ENCODE data around the gene MT2A. TPM values are rescaled to one million over a fixed set of nuclear protein-coding genes. Genes with fewer than 3 reads are reported as not detected.

The MT2A gene
- total and polyA plus RNA-seq, 7 experiments from 2014 or later = 15.0 to 435 (median 40.7) TPM

DNA sequence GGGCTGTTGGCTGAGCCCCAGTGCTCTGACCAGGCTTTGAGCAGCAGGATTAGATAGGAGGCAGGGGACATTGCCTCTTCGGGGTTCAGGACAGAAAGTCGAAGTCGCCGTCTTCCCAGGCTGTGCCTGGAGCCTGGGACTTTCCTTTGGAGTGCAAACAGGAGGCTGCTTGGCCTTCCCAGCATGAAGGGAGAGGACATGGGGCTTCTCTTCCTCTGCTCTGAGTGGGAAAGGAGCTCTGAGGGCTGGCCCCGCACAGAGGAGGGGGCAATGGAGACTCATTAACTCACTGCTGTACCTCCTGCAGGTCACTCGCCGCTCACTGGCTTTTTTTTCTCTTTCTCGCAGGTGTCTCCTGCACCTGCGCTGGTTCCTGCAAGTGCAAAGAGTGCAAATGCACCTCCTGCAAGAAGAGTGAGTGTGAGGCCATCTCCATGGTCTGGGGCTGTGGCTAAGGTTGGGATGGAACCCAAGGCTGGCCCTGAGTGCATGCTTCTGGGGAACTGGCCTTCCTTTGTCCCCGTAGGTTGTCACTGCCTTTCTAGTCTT, 50.0 kb downstream of the MT2A start:
- ChIA-PET CTCF (no interaction called here), POLR2A (interaction anchor here (1.1 to 3.5 kb wide), 3 partner anchors 18 to 50 kb away, joined by 3 to 19 read pairs (median 5); partner anchors contain the start of genes MT1X and MT2A)
- Mint-ChIP-seq H3K9me3 (no peaks in the 10 kb centered on the region), H3K4me3 (peak overlapping the region; percentile 79 to 99 (median 94)), H3K36me3 (peaks cover 0 to 6% (median 0%) of the 10 kb centered on the region in 5 donors), H3K27me3 (peaks cover 0 to 18% (median 2%) of the 10 kb centered on the region in 5 donors), H3K4me1 (peaks cover 18 to 50% (median 30%) of the 10 kb centered on the region in 7 donors), H3K27ac (peak overlapping the region; percentile 67 to 97 (median 93))
- H3K9me3 ChIP-seq (ENCODE audit: control insufficient read depth in 2 of 3, low read length in 3 of 3) = no peaks in the 10 kb centered on the region
- peak overlapping the region; percentile 64 for H3K27ac ChIP-seq (ENCODE audit: low read depth, low read length)
- peak overlapping the region; percentile 91 for H3K4me3 ChIP-seq (ENCODE audit: low read length)
- no peaks in the 10 kb centered on the region for H3K36me3 ChIP-seq (ENCODE audit: control insufficient read depth in 2 of 3, insufficient read depth in 3 of 3, low read length in 3 of 3)
- intact Hi-C loops (cut with micrococcal nuclease) = no loop called here
- ATAC-seq (no peak), DNase-seq (no peak)
- H3K27me3 ChIP-seq (ENCODE audit: control insufficient read depth in 2 of 2, insufficient read depth in 2 of 2, low read length in 2 of 2) = no peaks in the 10 kb centered on the region
- H3K4me1 ChIP-seq (ENCODE audit: control insufficient read depth in 2 of 2, insufficient read depth in 2 of 2, low read length in 2 of 2) = peaks cover 7 to 12% of the 10 kb centered on the region in 2 donors

Other genes with a start within 250 kb of the MT2A start
- 10 to 100 TPM; 45.5 to 83.3 (median 62.0) TPM for gene AMFR, start 183.0 kb upstream of the MT2A start, total RNA-seq
- 10 to 100 TPM; 35.7 to 37.2 TPM for gene AMFR, start 183.0 kb upstream of the MT2A start, polyA plus RNA-seq
- gene NUDT21, start 157.3 kb upstream of the MT2A start, total RNA-seq = 100 to 1,000 TPM in 2 of 5 experiments, 10 to 100 TPM in 3; 74.0 to 191 (median 97.5) TPM
- 10 to 100 TPM; 63.9 to 65.6 TPM for gene NUDT21, start 157.3 kb upstream of the MT2A start, polyA plus RNA-seq
- 10 to 100 TPM; 23.8 to 51.8 (median 42.1) TPM for gene OGFOD1, start 157.0 kb upstream of the MT2A start, total RNA-seq
- 100 to 1,000 TPM in 1 of 2 donors, 10 to 100 TPM in 1; 98.5 to 106 TPM for gene OGFOD1, start 157.0 kb upstream of the MT2A start, polyA plus RNA-seq
- 100 to 1,000 TPM in 2 of 5 experiments, 10 to 100 TPM in 3; 14.7 to 130 (median 84.0) TPM for gene BBS2, start 88.6 kb upstream of the MT2A start, total RNA-seq
- 10 to 100 TPM; 43.1 to 55.4 TPM for gene BBS2, start 88.6 kb upstream of the MT2A start, polyA plus RNA-seq
- gene MT4, start 43.5 kb upstream of the MT2A start, total RNA-seq = not detected
- not detected for gene MT4, start 43.5 kb upstream of the MT2A start, polyA plus RNA-seq
- 1 to 10 TPM in 2 of 5 experiments, under 1 TPM in 1, not detected in 2; 0.76 to 4.0 (median 1.5) TPM for gene MT3, start 19.1 kb upstream of the MT2A start, total RNA-seq
- gene MT3, start 19.1 kb upstream of the MT2A start, polyA plus RNA-seq = 1 to 10 TPM; 3.8 to 4.5 TPM
- gene MT1E, start 17.2 kb downstream of the MT2A start, total RNA-seq = 100 to 1,000 TPM in 1 of 5 experiments, 1 to 10 TPM in 1, under 1 TPM in 2, not detected in 1; 0.45 to 166 (median 2.5) TPM
- 1 to 10 TPM; 3.5 to 5.2 TPM for gene MT1E, start 17.2 kb downstream of the MT2A start, polyA plus RNA-seq
- gene MT1M, start 24.1 kb downstream of the MT2A start, total RNA-seq = not detected
- gene MT1M, start 24.1 kb downstream of the MT2A start, polyA plus RNA-seq = not detected
- gene MT1A, start 30.1 kb downstream of the MT2A start, total RNA-seq = under 1 TPM in 1 of 5 experiments, not detected in 4; 0.92 TPM
- gene MT1A, start 30.1 kb downstream of the MT2A start, polyA plus RNA-seq = not detected
- not detected for gene MT1B, start 43.3 kb downstream of the MT2A start, total RNA-seq
- not detected for gene MT1B, start 43.3 kb downstream of the MT2A start, polyA plus RNA-seq
- gene MT1F, start 49.4 kb downstream of the MT2A start, total RNA-seq = 10 to 100 TPM in 1 of 5 experiments, 1 to 10 TPM in 4; 5.6 to 20.6 (median 8.7) TPM
- gene MT1F, start 49.4 kb downstream of the MT2A start, polyA plus RNA-seq = 10 to 100 TPM; 22.1 to 42.4 TPM
- gene MT1G, start 59.5 kb downstream of the MT2A start, total RNA-seq = 10 to 100 TPM in 1 of 5 experiments, 1 to 10 TPM in 1, not detected in 3; 1.2 to 36.1 TPM
- gene MT1G, start 59.5 kb downstream of the MT2A start, polyA plus RNA-seq = not detected
- 1 to 10 TPM in 1 of 5 experiments, not detected in 4; 1.6 TPM for gene MT1H, start 61.2 kb downstream of the MT2A start, total RNA-seq
- not detected for gene MT1H, start 61.2 kb downstream of the MT2A start, polyA plus RNA-seq
- 10 to 100 TPM; 15.0 to 70.7 (median 25.9) TPM for gene MT1X, start 73.9 kb downstream of the MT2A start, total RNA-seq
- gene MT1X, start 73.9 kb downstream of the MT2A start, polyA plus RNA-seq = 100 to 1,000 TPM; 133 to 157 TPM
- 10 to 100 TPM; 53.0 to 90.5 (median 58.3) TPM for gene NUP93, start 121.5 kb downstream of the MT2A start, total RNA-seq
- gene NUP93, start 121.5 kb downstream of the MT2A start, polyA plus RNA-seq = 10 to 100 TPM; 64.5 to 83.2 TPM

Measured in naive thymus-derived CD4-positive, alpha-beta T cell (primary cell).